Endothelial cell of umbilical vein (primary cell): ENCODE data around the gene CACNA2D1.

Source experiments
- EZH2 ChIP-seq: IDR thresholded peaks from 2 replicates; pipeline ENCODE4 v1.6.1; 2012; ENCODE audit warnings: borderline replicate concordance, low read depth, mild to moderate bottlenecking, moderate library complexity, low read length, inconsistent platforms; ENCODE audit not compliant: severe bottlenecking
- JUN ChIP-seq: IDR thresholded peaks from 2 replicates; pipeline ENCODE4 v1.6.1; 2011; ENCODE audit warnings: borderline replicate concordance, low read depth; ENCODE audit not compliant: insufficient read length, insufficient read depth
- MYC ChIP-seq: IDR thresholded peaks from one replicate; pipeline ENCODE4 v1.6.1; 2011; ENCODE audit warnings: mild to moderate bottlenecking, low read depth, low read length
- POLR2A ChIP-seq: IDR thresholded peaks from 2 replicates; pipeline ENCODE4 v1.6.1; 2012; ENCODE audit warnings: low read depth, mild to moderate bottlenecking, control low read depth, low read length
- POLR2AphosphoS5 ChIP-seq: IDR thresholded peaks from 2 replicates; pipeline ENCODE4 v1.6.1; 2012; ENCODE audit warnings: low read depth, mild to moderate bottlenecking, control low read depth, low read length, moderate library complexity; ENCODE audit not compliant: insufficient read depth
- TF ChIP-seq, protein P1 (sequence below), 2 donors: IDR thresholded peaks; 1 replicate in 1 of 2; 2 replicates in 1 of 2; pipeline ENCODE4 v1.5.1; 2011; ENCODE audit warnings: low read length in 2 of 2, mild to moderate bottlenecking in 2 of 2, moderate library complexity in 2 of 2, control low read depth in 1 of 2, inconsistent platforms in 1 of 2, low read depth in 1 of 2; ENCODE audit not compliant: insufficient read depth in 1 of 2; ENCODE audit errors: extremely low read depth in 1 of 2
- TF ChIP-seq, protein P2 (sequence below): IDR thresholded peaks from 2 replicates; pipeline ENCODE4 v1.6.1; 2011; ENCODE audit not compliant: insufficient read depth, insufficient read length

DNA sequence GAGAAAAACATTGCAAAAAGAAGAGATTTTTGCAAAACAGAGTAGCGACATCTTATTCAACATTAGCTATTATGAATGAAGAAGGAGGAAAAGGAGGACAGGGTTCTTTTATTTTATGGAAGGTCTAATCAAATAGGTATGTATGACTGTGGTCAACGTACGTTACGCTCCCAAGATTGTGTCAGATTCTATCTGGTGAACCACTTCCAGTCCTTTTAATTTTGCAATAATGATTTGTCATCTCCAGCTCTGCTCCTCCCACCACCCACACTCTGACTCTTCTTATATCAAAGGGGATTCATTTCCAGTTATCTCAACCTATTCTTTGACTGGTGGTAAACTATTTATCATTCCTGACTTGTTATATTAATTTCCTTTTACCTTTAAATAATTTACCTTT is 259.9 kb downstream of the CACNA2D1 start:
- TF ChIP-seq, protein P1, sequence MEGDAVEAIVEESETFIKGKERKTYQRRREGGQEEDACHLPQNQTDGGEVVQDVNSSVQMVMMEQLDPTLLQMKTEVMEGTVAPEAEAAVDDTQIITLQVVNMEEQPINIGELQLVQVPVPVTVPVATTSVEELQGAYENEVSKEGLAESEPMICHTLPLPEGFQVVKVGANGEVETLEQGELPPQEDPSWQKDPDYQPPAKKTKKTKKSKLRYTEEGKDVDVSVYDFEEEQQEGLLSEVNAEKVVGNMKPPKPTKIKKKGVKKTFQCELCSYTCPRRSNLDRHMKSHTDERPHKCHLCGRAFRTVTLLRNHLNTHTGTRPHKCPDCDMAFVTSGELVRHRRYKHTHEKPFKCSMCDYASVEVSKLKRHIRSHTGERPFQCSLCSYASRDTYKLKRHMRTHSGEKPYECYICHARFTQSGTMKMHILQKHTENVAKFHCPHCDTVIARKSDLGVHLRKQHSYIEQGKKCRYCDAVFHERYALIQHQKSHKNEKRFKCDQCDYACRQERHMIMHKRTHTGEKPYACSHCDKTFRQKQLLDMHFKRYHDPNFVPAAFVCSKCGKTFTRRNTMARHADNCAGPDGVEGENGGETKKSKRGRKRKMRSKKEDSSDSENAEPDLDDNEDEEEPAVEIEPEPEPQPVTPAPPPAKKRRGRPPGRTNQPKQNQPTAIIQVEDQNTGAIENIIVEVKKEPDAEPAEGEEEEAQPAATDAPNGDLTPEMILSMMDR (IDR thresholded peaks at IDR 0.05; ENCODE audit: extremely low read depth in 1 of 2, insufficient read depth in 1 of 2, low read depth in 1 of 2, low read length in 2 of 2) = no peak
- no peak for TF ChIP-seq EZH2
- no peak for TF ChIP-seq JUN
- TF ChIP-seq, protein P2, sequence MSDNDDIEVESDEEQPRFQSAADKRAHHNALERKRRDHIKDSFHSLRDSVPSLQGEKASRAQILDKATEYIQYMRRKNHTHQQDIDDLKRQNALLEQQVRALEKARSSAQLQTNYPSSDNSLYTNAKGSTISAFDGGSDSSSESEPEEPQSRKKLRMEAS = no peak
- TF ChIP-seq POLR2A = no peak
- TF ChIP-seq POLR2AphosphoS5 = no peak
- no peak for TF ChIP-seq MYC
